ENCODE data around the gene BCL7A.
A peak's percentile ranks its signal among the peaks of the same experiment; 100 is the strongest.
"Not testable (repeated sequence)": the region's sequence is repeated elsewhere in the genome, so short reads cannot be mapped to it uniquely, and the experiment has no call there.

BCL7A gene

GRCh38 chr12:122028165-122028904 is 6.7 kb downstream of the BCL7A start:
- no peak for DNase-seq (ENCODE audit: low spot score)

DNA sequence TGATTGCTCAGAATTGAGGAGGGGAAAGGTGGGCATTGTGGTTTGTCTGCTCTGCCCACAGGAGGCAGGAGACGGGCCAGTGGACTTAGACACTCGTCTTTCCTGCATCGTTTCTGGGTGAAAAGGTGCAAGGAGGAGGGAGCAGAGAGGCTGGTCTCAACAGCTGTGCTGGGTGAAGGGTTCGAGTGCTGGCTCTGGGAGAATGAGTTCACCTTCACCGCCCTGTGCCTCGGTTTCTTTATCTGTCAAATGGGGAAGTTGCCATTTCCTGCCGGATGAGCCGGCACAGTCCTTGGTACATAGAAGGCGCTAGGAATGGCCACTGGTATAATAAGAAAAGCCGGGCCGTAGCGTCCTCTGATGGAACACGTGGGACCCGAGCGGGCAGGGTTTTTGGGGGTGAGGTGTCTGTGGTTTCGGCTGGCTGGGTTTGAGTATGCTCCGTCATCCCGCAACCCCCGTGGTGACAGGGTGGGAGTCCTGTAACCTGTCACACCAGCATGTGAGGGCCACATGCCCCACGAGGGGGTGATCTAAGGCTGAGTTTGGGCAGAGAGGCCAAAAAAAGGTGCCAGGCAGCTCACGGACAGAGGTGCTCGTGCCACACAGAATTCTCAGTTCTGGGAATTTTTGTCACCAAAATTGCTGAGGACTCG is 7.3 kb downstream of the BCL7A start:
- no peak for DNase-seq (ENCODE audit: low spot score)

GRCh38 chr12:122029620-122030423 is 8.1 kb downstream of the BCL7A start:
- peak; percentile 25 for DNase-seq (ENCODE audit: low spot score)

GRCh38 chr12:122030424-122031035 is 8.8 kb downstream of the BCL7A start:
- no peak for DNase-seq (ENCODE audit: low spot score)

GRCh38 chr12:122031342-122032216 is 9.9 kb downstream of the BCL7A start:
- DNase-seq (ENCODE audit: low spot score): no peak

DNA sequence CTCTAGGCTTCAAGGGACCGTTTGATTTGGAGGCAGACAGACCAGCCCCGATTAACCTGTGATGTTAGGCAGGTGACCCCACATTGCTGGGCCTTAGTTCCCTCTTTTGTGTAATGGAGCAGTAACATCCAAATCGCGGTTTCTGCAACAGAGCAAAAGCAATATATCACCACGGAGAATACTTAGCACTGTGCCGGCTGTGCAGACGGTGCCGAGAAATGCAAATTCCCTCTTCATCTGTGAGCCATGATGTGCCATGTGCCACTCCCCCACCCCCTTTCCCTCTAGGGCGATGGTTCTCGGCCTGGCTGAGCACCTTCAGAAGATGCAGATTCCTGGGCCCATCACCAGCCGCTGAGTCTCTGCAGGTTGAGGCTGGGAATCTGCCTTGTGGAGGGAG is 10.9 kb downstream of the BCL7A start:
- DNase-seq (ENCODE audit: low spot score): no peak

GRCh38 chr12:122035292-122035691 is 13.6 kb downstream of the BCL7A start:
- no peak for DNase-seq (ENCODE audit: low spot score)

DNA sequence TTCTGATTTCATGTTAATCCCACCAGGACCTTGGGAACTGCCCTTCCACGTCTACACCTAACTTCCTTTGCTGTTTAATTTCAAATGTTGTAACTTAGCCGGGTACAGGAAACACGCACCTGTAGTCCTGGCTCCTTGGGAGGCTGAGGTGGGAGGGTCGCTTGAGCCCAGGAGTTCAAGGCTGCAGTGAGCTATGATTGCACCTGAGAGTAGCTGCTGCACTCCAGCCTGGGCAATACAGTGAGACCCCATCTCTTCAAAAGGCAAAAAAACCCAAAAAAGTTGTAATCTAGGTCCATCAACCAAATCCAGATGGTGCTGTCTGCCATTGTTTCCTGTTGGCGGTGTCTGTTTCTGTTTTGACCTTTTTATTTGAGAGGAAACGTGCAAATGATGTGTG is 14.5 kb downstream of the BCL7A start:
- no peak for DNase-seq (ENCODE audit: low spot score)

GRCh38 chr12:122040579-122041386 is 19.1 kb downstream of the BCL7A start:
- DNase-seq (ENCODE audit: low spot score): no peak

GRCh38 chr12:122041458-122041857 is 19.8 kb downstream of the BCL7A start:
- not testable (repeated sequence) for DNase-seq (ENCODE audit: low spot score)

GRCh38 chr12:122042910-122043309 is 21.2 kb downstream of the BCL7A start:
- no peak for DNase-seq (ENCODE audit: low spot score)

- no peak for DNase-seq (ENCODE audit: low spot score)
Observed at GRCh38 chr12:122043476-122043875, 21.8 kb downstream of the BCL7A start.

- DNase-seq (ENCODE audit: low spot score): no peak
Observed at GRCh38 chr12:122045262-122045661, 23.6 kb downstream of the BCL7A start.

GRCh38 chr12:122046145-122046544 is 24.5 kb downstream of the BCL7A start:
- DNase-seq (ENCODE audit: low spot score): no peak

DNA sequence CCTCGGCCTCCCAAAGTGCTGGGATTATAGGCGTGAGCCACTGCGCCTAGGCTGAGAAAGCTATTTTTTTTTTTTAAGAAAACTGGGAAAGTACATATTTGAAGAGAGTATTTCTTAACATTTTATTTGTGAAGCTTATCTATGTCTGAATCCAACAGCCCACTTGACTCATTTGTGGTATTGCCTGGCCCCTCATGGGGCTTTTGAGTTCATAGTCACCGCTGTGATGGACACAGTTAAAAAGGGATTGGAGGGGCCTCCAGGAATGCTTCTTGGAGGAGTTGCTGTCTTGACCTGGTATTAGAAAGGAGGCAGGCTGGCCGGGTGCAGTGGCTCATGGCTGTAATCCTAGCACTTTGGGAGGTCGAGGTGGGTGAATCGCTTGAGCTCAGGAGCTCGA is 26.5 kb downstream of the BCL7A start:
- no peak for DNase-seq (ENCODE audit: low spot score)

DNA sequence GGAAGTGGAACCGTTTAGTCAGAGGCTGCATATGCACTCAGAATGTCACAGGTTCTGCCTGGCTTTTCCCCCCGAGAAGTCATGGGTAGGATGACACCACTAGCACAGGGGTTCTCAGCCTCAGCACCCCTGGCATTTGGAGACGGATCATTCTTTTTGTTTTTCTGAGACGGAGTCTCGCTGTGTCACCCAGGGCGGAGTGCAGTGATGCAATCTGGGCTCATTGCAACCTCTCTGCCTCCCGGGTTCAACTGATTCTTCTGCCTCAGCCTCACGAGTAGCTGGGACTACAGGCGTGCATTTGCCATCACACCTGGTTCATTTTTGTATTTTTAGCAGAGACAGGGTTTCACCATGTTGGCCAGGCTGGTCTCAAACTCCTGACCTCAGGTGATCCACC is 28.1 kb downstream of the BCL7A start:
- DNase-seq (ENCODE audit: low spot score): no peak

GRCh38 chr12:122050706-122051105 is 29.0 kb downstream of the BCL7A start:
- no peak for DNase-seq (ENCODE audit: low spot score)

GRCh38 chr12:122051231-122051876 is 29.7 kb downstream of the BCL7A start:
- no peak for DNase-seq (ENCODE audit: low spot score)

DNA sequence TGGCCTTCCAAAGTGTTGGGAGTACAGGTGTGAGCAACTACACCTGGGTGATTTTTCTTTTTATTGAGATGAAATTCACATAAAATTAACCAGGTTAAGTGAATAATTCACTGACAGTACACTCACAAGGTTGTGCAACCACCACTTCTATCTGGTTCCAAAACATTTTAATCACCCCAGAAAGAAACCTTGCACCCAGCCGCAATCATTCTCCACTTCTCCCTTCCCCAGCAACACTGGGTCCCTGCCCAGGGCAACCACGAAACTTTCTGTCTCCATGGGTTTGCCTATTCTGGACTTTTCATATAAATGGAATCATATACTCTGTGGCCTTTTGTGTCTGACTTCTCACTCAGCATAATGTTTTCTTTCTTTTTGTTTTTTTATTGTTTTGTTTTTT is 30.6 kb downstream of the BCL7A start:
- DNase-seq (ENCODE audit: low spot score): no peak

DNA sequence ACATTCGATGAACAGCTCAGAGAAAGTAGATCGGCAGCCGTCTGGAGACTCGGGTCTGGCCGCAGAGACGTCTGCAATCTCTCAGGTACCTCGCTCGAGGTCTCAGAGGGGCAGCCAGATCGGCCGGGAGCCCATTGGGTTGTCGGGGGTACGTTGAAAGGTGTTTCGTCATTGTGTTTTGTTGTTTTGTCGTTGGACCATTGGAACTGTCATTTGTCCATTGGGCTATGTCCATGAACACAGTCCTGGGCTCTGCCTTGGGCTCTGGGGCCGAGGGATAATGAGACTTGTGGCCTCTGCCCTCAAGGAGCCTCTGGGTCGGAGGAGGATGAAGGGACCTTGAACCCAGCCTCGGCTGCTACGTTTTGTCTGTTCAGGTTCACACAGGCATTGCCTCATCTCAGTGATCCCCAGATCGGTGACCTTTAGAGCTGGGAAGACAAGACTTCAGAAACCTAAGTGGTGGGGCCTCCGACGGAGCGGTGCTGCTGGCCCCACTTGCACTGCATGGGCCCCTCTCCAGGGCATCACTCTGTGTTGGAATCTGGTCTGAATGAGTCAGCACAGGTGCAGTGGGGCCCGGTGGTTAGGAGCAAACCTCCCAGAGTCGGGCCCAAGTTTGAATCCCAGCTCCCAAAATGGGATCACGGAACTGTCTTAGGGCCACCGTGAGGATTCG is 33.3 kb downstream of the BCL7A start:
- no peak for DNase-seq (ENCODE audit: low spot score)

All from SW480 (cell line).